Smooth muscle cell (in vitro differentiated cells): ENCODE data around the gene AXL. TPM values are rescaled to one million over a fixed set of nuclear protein-coding genes. Genes with fewer than 3 reads are reported as not detected.

Experiments used
- DNase-seq: peaks from one replicate; lab custom pipeline; 2025; ENCODE audit not compliant: unreplicated experiment; lab: John Stamatoyannopoulos, UW
- H2AFZ ChIP-seq: fragments of 200-600 bp; sonication (generic); 2 replicates; pipeline ENCODE4 v1.6.0; 2016; ENCODE audit warnings: antibody characterized with exemption, low read depth, mild to moderate bottlenecking
- H3F3A ChIP-seq: fragments of 200-600 bp; sonication (generic); 2 replicates; pipeline ENCODE4 v1.6.0; 2017; ENCODE audit warnings: antibody characterized with exemption, low read depth
- H3K27ac ChIP-seq: fragments of 200-600 bp; sonication (generic); 2 replicates; pipeline ENCODE4 v1.5.1; 2016; ENCODE audit warnings: low read depth, mild to moderate bottlenecking
- H3K27me3 ChIP-seq: fragments of 200-600 bp; sonication (generic); 2 replicates; pipeline ENCODE4 v1.6.1; 2016; ENCODE audit warnings: low read depth, mild to moderate bottlenecking
- H3K36me3 ChIP-seq: fragments of 200-600 bp; sonication (generic); 2 replicates; pipeline ENCODE4 v1.5.1; 2016; ENCODE audit warnings: low read depth
- H3K4me1 ChIP-seq: fragments of 200-600 bp; sonication (generic); 2 replicates; pipeline ENCODE4 v1.5.1; 2016; ENCODE audit warnings: low read depth
- H3K4me2 ChIP-seq: fragments of 200-600 bp; sonication (generic); 2 replicates; pipeline ENCODE4 v1.6.0; 2016; ENCODE audit warnings: mild to moderate bottlenecking
- H3K4me3 ChIP-seq: fragments of 200-600 bp; sonication (generic); 2 replicates; pipeline ENCODE4 v1.5.1; 2016; ENCODE audit warnings: mild to moderate bottlenecking
- H3K79me2 ChIP-seq: fragments of 200-600 bp; sonication (generic); 2 replicates; pipeline ENCODE4 v1.6.0; 2016; ENCODE audit warnings: low read depth, mild to moderate bottlenecking
- H3K9ac ChIP-seq: fragments of 200-600 bp; sonication (generic); 2 replicates; pipeline ENCODE4 v1.6.0; 2016; ENCODE audit warnings: low read depth
- H3K9me3 ChIP-seq: fragments of 200-600 bp; sonication (generic); replicated peaks from 2 replicates; pipeline ENCODE4 v1.5.1; 2016; ENCODE audit warnings: low read depth
- H4K20me1 ChIP-seq: fragments of 200-600 bp; sonication (generic); 2 replicates; pipeline ENCODE4 v1.6.0; 2016; ENCODE audit warnings: low read depth
- CTCF ChIP-seq: fragments of 200-600 bp; sonication (generic); IDR thresholded peaks from 2 replicates; pipeline ENCODE4 v1.5.1; 2017; ENCODE audit warnings: borderline replicate concordance, mild to moderate bottlenecking, antibody characterized with exemption; ENCODE audit not compliant: insufficient read depth, poor library complexity, severe bottlenecking
- WGBS: methylation state at CpG from one replicate; pipeline ENCODE4 v1.1.7; 2016; ENCODE audit warnings: low lambda C conversion rate; 5-methylcytosine and 5-hydroxymethylcytosine counted together
- polyA plus RNA-seq: library from polyadenylated mRNA; unstranded; fragments of >200 nt; fragmentation: Nextera tagmentation; extraction: Ambion mirVana; gene quantifications from 2 replicates; pipeline ENCODE4 v1.2.1, GENCODE V29; 2016
- total RNA-seq: library from RNA; depleted of rRNA; stranded (reverse); fragments of >200 nt; gene quantifications from 2 replicates; pipeline ENCODE4 v1.2.3, GENCODE V29; 2014

AXL gene
- total and polyA plus RNA-seq, 2 experiments from 2014 or later: 16.9 to 71.2 TPM

DNA sequence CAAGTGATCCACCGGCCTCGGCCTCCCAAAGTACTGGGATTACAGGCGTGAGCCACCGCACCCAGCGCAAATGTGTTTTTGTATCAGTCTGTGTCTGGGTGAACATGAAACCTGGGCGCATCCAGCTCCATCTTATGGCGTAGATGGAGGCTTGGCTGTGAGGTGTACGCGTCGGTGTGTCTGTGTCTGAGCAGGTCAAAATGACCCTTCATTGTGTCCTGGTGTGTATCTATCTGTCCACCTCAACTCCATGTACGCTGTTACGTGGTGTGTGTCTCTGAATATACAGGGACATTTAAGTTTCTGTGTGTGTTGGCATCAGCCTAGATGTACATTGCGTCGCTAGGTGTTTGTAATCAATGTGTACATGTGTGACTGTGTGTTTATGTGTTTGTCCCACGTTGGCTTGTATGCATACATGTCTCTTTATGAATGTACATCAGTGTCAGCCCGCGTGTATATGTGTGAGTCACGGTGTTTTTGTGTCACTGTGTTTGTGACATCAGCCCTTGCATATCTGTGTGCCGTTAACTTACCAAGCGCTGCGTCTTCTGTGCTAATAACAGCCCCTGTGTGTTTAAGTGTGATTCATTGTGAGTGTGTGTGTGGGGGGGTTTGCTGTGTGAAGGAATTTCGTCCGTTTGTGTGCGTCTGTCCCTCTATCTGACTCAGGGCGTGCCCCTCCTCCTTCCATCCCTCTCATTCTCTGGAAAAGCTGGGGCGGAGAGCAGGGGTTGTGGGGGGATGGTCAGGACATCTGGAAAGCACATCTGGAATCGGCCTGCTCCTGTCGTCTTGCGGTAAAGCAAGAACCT is 6.4 kb downstream of the AXL start:
- DNase-seq: peak; percentile 89
- no peak for TF ChIP-seq CTCF
- no peaks in the 10 kb centered on the region for H3K27me3 ChIP-seq
- H3K4me3 ChIP-seq: peak overlapping the region; percentile 43
- H3K9ac ChIP-seq: peak overlapping the region; percentile 94
- H3K9me3 ChIP-seq: no peaks in the 10 kb centered on the region
- H3K4me2 ChIP-seq: peak overlapping the region; percentile 82
- H3K79me2 ChIP-seq: peaks cover 7% of the 10 kb centered on the region
- H3F3A ChIP-seq: peaks cover 18% of the 10 kb centered on the region
- 44% methylated on average over 27 of the region's 29 CpGs for WGBS
- H3K4me1 ChIP-seq: peaks cover 17% of the 10 kb centered on the region
- H3K27ac ChIP-seq: peak overlapping the region; percentile 99
- H3K36me3 ChIP-seq: no peaks in the 10 kb centered on the region
- no peaks in the 10 kb centered on the region for H4K20me1 ChIP-seq
- H2AFZ ChIP-seq: no peak overlapping the region

- H3K36me3 ChIP-seq: no peaks in the 10 kb centered on the region
- H3K9ac ChIP-seq: peak overlapping the region; percentile 94
- H3K4me2 ChIP-seq: peak overlapping the region; percentile 82
- 14% methylated on average over 36 of the region's 67 CpGs for WGBS
- peaks cover 17% of the 10 kb centered on the region for H3K4me1 ChIP-seq
- TF ChIP-seq CTCF: no peak
- peak overlapping the region; percentile 99 for H3K27ac ChIP-seq
- peak; percentile 89 for DNase-seq
- no peaks in the 10 kb centered on the region for H4K20me1 ChIP-seq
- no peaks in the 10 kb centered on the region for H3K9me3 ChIP-seq
- no peak overlapping the region for H2AFZ ChIP-seq
- peak overlapping the region; percentile 43 for H3K4me3 ChIP-seq
- peaks cover 18% of the 10 kb centered on the region for H3F3A ChIP-seq
- peaks cover 3% of the 10 kb centered on the region for H3K79me2 ChIP-seq
- H3K27me3 ChIP-seq: no peaks in the 10 kb centered on the region
Measured at GRCh38 chr19:41226053-41226873, 7.2 kb downstream of the AXL start.

- peaks cover 17% of the 10 kb centered on the region for H3K4me1 ChIP-seq
- H3K36me3 ChIP-seq: no peaks in the 10 kb centered on the region
- no peaks in the 10 kb centered on the region for H3K27me3 ChIP-seq
- H3K4me2 ChIP-seq: peak overlapping the region; percentile 82
- peak overlapping the region; percentile 43 for H3K4me3 ChIP-seq
- peak overlapping the region; percentile 99 for H3K27ac ChIP-seq
- TF ChIP-seq CTCF: no peak
- DNase-seq: no peak
- H3K9me3 ChIP-seq: no peaks in the 10 kb centered on the region
- no peak overlapping the region for H2AFZ ChIP-seq
- H3K79me2 ChIP-seq: peaks cover 3% of the 10 kb centered on the region
- peak overlapping the region; percentile 94 for H3K9ac ChIP-seq
- H4K20me1 ChIP-seq: no peaks in the 10 kb centered on the region
- H3F3A ChIP-seq: peaks cover 18% of the 10 kb centered on the region
- WGBS: 75% methylated on average over 9 of the region's 9 CpGs
Measured at GRCh38 chr19:41226874-41227390, 7.9 kb downstream of the AXL start.
